ENCODE measurements around the gene ASPSCR1. TPM values are rescaled to one million over a fixed set of nuclear protein-coding genes. Genes with fewer than 3 reads are reported as not detected.

The ASPSCR1 gene
- total and polyA plus RNA-seq, 8 donors = 35.1 to 64.3 (median 44.4) TPM

DNA sequence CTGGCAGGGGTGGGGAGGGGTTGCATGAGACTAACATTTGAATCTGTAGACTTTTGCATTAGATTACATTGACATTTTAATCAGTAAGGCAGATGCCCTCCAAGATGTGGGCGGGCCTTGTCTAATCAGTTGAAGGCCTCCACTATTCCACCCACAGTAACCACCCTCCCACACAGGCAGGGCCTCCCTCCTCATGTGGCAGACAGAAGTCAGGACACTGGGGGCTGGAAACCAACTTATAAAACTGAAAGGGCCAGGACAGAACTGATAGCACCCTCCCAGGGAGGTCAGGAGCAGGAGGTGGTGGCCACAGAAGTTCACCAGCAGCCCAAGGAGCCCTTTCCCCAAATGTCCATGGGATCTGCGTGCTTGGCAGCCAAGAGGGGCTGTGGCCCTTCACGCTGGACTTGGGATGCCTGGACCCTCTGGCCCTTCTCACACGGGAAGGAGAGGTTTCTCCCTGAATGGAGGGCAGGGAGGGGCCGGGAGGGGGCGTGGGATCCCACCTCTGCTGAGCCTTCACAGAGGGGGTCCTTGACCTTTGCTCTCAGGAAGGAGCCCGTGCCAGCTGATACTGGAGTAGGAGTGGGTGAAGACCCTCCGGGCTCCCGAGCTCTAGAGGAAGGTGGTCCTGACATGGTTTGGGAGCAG, 45.0 kb upstream of the ASPSCR1 start:
- TF ChIP-seq, protein P1, sequence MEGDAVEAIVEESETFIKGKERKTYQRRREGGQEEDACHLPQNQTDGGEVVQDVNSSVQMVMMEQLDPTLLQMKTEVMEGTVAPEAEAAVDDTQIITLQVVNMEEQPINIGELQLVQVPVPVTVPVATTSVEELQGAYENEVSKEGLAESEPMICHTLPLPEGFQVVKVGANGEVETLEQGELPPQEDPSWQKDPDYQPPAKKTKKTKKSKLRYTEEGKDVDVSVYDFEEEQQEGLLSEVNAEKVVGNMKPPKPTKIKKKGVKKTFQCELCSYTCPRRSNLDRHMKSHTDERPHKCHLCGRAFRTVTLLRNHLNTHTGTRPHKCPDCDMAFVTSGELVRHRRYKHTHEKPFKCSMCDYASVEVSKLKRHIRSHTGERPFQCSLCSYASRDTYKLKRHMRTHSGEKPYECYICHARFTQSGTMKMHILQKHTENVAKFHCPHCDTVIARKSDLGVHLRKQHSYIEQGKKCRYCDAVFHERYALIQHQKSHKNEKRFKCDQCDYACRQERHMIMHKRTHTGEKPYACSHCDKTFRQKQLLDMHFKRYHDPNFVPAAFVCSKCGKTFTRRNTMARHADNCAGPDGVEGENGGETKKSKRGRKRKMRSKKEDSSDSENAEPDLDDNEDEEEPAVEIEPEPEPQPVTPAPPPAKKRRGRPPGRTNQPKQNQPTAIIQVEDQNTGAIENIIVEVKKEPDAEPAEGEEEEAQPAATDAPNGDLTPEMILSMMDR (IDR thresholded peaks at IDR 0.05) = no peak
- peaks cover 0 to 7% of the 10 kb centered on the region in 2 donors for H3K36me3 ChIP-seq
- H3K4me3 ChIP-seq = no peak overlapping the region
- no peak overlapping the region for H3K27ac ChIP-seq
- ATAC-seq (no peak), DNase-seq (no peak)
- peaks cover 0 to 54% of the 10 kb centered on the region in 2 donors for H3K27me3 ChIP-seq
- no peaks in the 10 kb centered on the region for H3K9me3 ChIP-seq
- intact Hi-C loops (cut with DNase I) = no loop called here
- peaks cover 0 to 34% of the 10 kb centered on the region in 2 donors for H3K4me1 ChIP-seq

DNA sequence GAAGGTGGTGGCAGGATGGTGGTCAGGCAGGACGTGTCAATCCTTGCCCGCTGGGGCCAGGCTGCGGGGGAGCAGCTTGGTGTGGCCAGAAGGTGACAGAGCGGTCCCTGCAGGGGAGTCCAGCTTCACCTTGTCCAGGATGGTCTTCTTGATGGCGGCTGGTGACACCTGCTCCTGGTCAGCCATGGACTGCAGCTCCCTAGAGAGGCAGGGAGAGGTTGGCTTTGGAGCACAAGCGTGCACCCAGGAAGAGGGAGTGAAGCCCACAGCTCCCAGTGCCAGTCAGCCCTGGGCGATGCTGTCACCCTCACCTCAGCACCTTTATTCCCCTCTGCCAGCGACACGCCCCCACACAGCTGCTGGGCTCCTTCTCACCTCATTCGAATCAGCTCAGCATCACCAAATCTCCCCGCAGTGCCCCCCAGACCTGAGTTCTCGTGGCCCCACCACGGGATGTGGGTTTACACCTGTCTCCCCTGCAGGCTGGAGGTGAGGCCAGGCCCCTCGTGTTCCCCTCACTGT, 44.2 kb upstream of the ASPSCR1 start:
- DNase-seq (peak in 1 of 4 donors; percentile 75), ATAC-seq (no peak)

DNA sequence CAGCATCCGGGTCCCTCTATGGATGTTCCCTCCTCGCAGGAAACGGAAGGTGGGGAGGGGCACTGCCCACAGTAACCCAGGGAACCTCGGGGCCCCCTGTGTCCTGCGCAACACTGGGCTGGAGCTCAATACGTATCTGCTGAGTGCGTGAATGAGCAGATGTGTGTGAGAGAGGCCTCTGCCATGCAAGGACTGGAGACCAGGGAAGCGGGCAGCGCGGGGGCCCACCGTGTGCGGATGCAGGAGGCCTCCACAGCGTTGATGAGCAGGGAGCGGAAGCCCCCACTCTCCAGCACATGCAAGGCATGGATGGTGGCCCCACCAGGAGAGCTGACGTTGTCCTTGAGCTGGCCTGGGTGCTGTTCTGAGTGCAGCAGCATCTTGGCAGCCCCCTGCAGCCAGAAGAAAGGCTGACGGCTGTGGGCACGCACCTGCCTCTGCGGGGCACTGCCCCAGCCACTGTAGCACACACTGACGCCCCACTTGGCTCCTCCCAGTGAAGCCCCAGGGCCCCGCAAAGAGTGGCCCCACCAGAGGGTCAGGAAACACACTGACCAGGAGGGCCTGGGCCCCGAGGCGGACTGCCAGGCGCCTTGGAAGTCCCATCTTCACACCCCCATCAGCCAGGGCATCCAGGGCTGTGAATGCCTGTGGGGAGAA, 43.2 kb upstream of the ASPSCR1 start:
- TF ChIP-seq, protein P1 (IDR thresholded peaks at IDR 0.05) = no peak
- H3K36me3 ChIP-seq = peaks cover 0 to 7% of the 10 kb centered on the region in 2 donors
- intact Hi-C loops (cut with DNase I) = no loop called here
- H3K27ac ChIP-seq = no peak overlapping the region
- ATAC-seq (no peak), DNase-seq (peak in 1 of 4 donors; percentile 70)
- peaks cover 0 to 27% of the 10 kb centered on the region in 2 donors for H3K4me1 ChIP-seq
- H3K27me3 ChIP-seq = peaks cover 0 to 53% of the 10 kb centered on the region in 2 donors
- H3K4me3 ChIP-seq = no peak overlapping the region
- no peaks in the 10 kb centered on the region for H3K9me3 ChIP-seq

More for the DNA sequence above, 44.2 kb upstream of the ASPSCR1 start:
- intact Hi-C loops (cut with DNase I) = no loop called here
- Histone ChIP-seq H3K27me3 (peaks cover 0 to 53% of the 10 kb centered on the region in 2 donors), H3K9me3 (no peaks in the 10 kb centered on the region), H3K27ac (no peak overlapping the region), H3K4me1 (peaks cover 0 to 36% of the 10 kb centered on the region in 2 donors), H3K4me3 (no peak overlapping the region), H3K36me3 (peaks cover 0 to 7% of the 10 kb centered on the region in 2 donors)
- TF ChIP-seq, protein P1 (IDR thresholded peaks at IDR 0.05) = no peak

DNA sequence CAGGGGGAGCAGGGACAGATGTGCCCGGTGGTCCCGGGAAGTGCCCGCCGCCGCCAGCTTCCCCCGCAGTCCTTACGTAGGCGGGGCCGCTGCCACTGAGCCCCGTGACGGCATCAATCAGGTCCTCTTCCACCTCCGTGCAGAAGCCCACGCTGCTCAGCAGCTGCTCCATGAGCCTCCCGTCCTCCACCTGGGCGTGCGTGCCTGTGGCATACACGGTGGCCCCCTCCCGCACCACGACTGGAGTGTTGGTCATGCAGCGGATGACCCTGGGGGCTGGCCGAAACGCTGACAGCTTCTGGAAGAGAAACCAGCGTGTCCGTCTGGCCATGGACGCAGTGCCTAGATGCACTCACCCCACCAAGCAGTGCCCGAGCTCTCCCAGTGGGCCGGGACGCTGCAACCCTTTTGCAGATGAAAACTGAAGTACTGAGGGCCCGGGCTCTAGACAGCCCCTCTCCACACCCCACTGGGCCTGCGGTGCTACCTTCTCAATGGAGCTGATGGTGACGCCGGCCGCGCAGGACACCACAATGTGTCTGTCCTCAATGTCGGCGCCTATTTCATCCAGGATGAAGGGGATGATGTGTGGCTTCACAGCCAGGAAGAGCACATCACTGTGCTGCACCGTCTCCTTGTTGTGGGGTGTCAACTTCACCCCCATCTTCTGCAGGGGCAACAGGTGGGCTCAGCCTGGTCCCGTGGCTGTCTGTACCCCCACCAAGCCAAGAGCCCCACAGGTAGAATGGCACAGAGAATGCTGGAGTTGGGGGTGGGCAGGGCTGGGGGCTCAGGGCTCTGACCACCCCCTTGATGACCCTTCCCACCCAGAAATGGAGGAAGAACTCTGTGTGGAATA, 42.4 kb upstream of the ASPSCR1 start:
- Histone ChIP-seq H3K27ac (no peak overlapping the region), H3K4me1 (peaks cover 0 to 27% of the 10 kb centered on the region in 2 donors), H3K4me3 (no peak overlapping the region), H3K36me3 (peaks cover 0 to 7% of the 10 kb centered on the region in 2 donors), H3K9me3 (no peaks in the 10 kb centered on the region), H3K27me3 (peaks cover 0 to 52% of the 10 kb centered on the region in 2 donors)
- ATAC-seq (no peak), DNase-seq (peak in 1 of 4 donors; percentile 75)
- TF ChIP-seq, protein P1 (IDR thresholded peaks at IDR 0.05) = no peak
- intact Hi-C loops (cut with DNase I) = no loop called here
